Activated CD4-positive, alpha-beta T cell treated with anti-CD3 and anti-CD28 coated beads, Interleukin-2, amount 50 U/mL, for 1 hour (primary cell): ENCODE measurements around the gene JADE1.

ENCODE experiments used
- DNase-seq: peaks from one replicate; pipeline ENCODE4 v3.0.0-alpha.2; 2020

Gene JADE1

GRCh38 chr4:128809477-128810330, at the start of gene JADE1:
TSS of gene JADE1 (plus strand) at chr4:128809700. CDS start at chr4:128831759, 22,059 bp downstream.
- DNase-seq = peak; percentile 90

GRCh38 chr4:128766781-128767180, 42.7 kb upstream of the JADE1 start:
- DNase-seq = no peak

GRCh38 chr4:128768373-128768996, 41.0 kb upstream of the JADE1 start:
- DNase-seq = no peak

- no peak for DNase-seq
These were observed 40.5 kb upstream of the JADE1 start for GRCh38 chr4:128769011-128769410.

- no peak for DNase-seq
These were observed 38.7 kb upstream of the JADE1 start for GRCh38 chr4:128770807-128771206.

- no peak for DNase-seq
These were observed 34.0 kb upstream of the JADE1 start for GRCh38 chr4:128775477-128775876.

- no peak for DNase-seq
These were observed 33.6 kb upstream of the JADE1 start for GRCh38 chr4:128775916-128776315.

GRCh38 chr4:128776794-128777216, 32.7 kb upstream of the JADE1 start:
- DNase-seq = no peak

- no peak for DNase-seq
These were observed 28.8 kb upstream of the JADE1 start for GRCh38 chr4:128780688-128781087.

- peak; percentile 62 for DNase-seq
These were observed 27.3 kb upstream of the JADE1 start for GRCh38 chr4:128782076-128782715.

GRCh38 chr4:128782875-128783614, 26.5 kb upstream of the JADE1 start:
- DNase-seq = no peak

GRCh38 chr4:128787509-128788311, 21.8 kb upstream of the JADE1 start:
- no peak for DNase-seq

GRCh38 chr4:128793859-128794672, 15.4 kb upstream of the JADE1 start:
- no peak for DNase-seq

- no peak for DNase-seq
These were observed 12.6 kb upstream of the JADE1 start for GRCh38 chr4:128796934-128797333.

GRCh38 chr4:128800284-128800683, 9.2 kb upstream of the JADE1 start:
- DNase-seq = no peak

GRCh38 chr4:128800701-128801284, 8.7 kb upstream of the JADE1 start:
- DNase-seq = no peak

GRCh38 chr4:128802680-128803628, 6.5 kb upstream of the JADE1 start:
- DNase-seq = no peak

- no peak for DNase-seq
These were observed 5.7 kb upstream of the JADE1 start for GRCh38 chr4:128803783-128804182.

GRCh38 chr4:128810331-128810870, 901 bp downstream of the JADE1 start:
- DNase-seq = no peak
